Mucosa of descending colon (tissue), 3 donors: ENCODE measurements around the gene DTNA. TPM values are rescaled to one million over a fixed set of nuclear protein-coding genes. Genes with fewer than 3 reads are reported as not detected.

Experiments
- ATAC-seq: fragments of 200-7000 bp; cut with Tn5 transposase; one replicate; pipeline ENCODE4 v1.9.1; 2020; ENCODE audit warnings: mild to moderate bottlenecking, moderate library complexity
- DNase-seq, 3 donors: peaks; one replicate each; pipeline ENCODE4 v3.0.0-alpha.2; 2020
- H3K36me3 ChIP-seq: fragments of 200-600 bp; one replicate; pipeline ENCODE4 v1.8.0; 2021; ENCODE audit warnings: low read depth, mild to moderate bottlenecking
- H3K4me1 ChIP-seq: fragments of 200-600 bp; one replicate; pipeline ENCODE4 v1.8.0; 2021; ENCODE audit warnings: low read depth, mild to moderate bottlenecking
- H3K4me3 ChIP-seq: fragments of 200-600 bp; one replicate; pipeline ENCODE4 v1.8.0; 2021; ENCODE audit warnings: mild to moderate bottlenecking
- H3K9me3 ChIP-seq: fragments of 200-600 bp; one replicate; pipeline ENCODE4 v1.8.0; 2021; ENCODE audit warnings: mild to moderate bottlenecking
- CTCF ChIP-seq: fragments of 200-600 bp; IDR thresholded peaks from one replicate; pipeline ENCODE4 v1.8.0; 2022; ENCODE audit warnings: antibody characterized with exemption, mild to moderate bottlenecking
- intact Hi-C, 2 donors: fragments of 100-400 bp; cut with DNase I in 1 of 2; cut with micrococcal nuclease in 1 of 2; formaldehyde crosslinking; loops; one replicate each; pipeline versions ENCODE4 v1.11.0 to v1.11.1; 2022; cut with DNase I, micrococcal nuclease
- total RNA-seq, 3 donors: library from RNA; stranded (reverse); fragmentation: NEBNext Ultra II Directional in 2 of 3; extraction: Animal tissue kit (Norgen Biotek cat#: 25700) in 2 of 3; gene quantifications; one replicate each; pipeline versions ENCODE4 v1.2.1 to v1.2.4, GENCODE V29; 2021 to 2023
- donor health status: DM: no; HTN: no; CAD: no; lungs with moderate emphysema.
- donor health status: DM: no; HTN: no; CAD: no.
- donor health status: DM: no; HTN: yes; CAD: no.

Gene DTNA
- total RNA-seq, 3 donors from 2014 or later = 2.8 to 23.5 (median 7.4) TPM

- DNase-seq (peak in 1 of 3 donors; percentile 30), ATAC-seq (peak; percentile 21)
- no peak for TF ChIP-seq CTCF
- Histone ChIP-seq H3K36me3 (no peaks in the 10 kb centered on the region), H3K9me3 (no peaks in the 10 kb centered on the region), H3K4me3 (no peak overlapping the region), H3K4me1 (no peaks in the 10 kb centered on the region)
- intact Hi-C loops = loop anchor here in 1 of 2 donors (10.0 kb wide), 1 partner anchor 119 kb away; no protein-coding TSS in a partner anchor
Observed at GRCh38 chr18:34773961-34774766, 64.1 kb downstream of the DTNA start.

GRCh38 chr18:34775461-34775860, 65.4 kb downstream of the DTNA start:
- DNase-seq = no peak
- intact Hi-C loops = loop anchor here in 1 of 2 donors (10.0 kb wide), 1 partner anchor 121 kb away; no protein-coding TSS in a partner anchor

GRCh38 chr18:34779112-34779511, 69.0 kb downstream of the DTNA start:
- ATAC-seq (no peak), DNase-seq (no peak)
- Histone ChIP-seq H3K4me3 (no peak overlapping the region), H3K4me1 (no peaks in the 10 kb centered on the region), H3K36me3 (no peaks in the 10 kb centered on the region), H3K9me3 (no peaks in the 10 kb centered on the region)
- intact Hi-C loops = loop anchor here in 1 of 2 donors (10.0 kb wide), 1 partner anchor 124 kb away; no protein-coding TSS in a partner anchor
- no peak for TF ChIP-seq CTCF

More at GRCh38 chr18:34775461-34775860, 65.4 kb downstream of the DTNA start:
- H3K4me1 ChIP-seq = no peaks in the 10 kb centered on the region
- no peaks in the 10 kb centered on the region for H3K36me3 ChIP-seq
- no peak overlapping the region for H3K4me3 ChIP-seq
- H3K9me3 ChIP-seq = no peaks in the 10 kb centered on the region
- ATAC-seq = no peak
- TF ChIP-seq CTCF = no peak

- TF ChIP-seq CTCF = no peak
- ATAC-seq (no peak), DNase-seq (no peak)
- Histone ChIP-seq H3K36me3 (no peaks in the 10 kb centered on the region), H3K9me3 (no peaks in the 10 kb centered on the region), H3K4me3 (no peak overlapping the region), H3K4me1 (no peaks in the 10 kb centered on the region)
- intact Hi-C loops = loop anchor here in 1 of 2 donors (10.0 kb wide), 1 partner anchor 186 kb away; no protein-coding TSS in a partner anchor
Observed at GRCh38 chr18:34780856-34781255, 70.8 kb downstream of the DTNA start.

GRCh38 chr18:34783501-34783900, 73.4 kb downstream of the DTNA start:
- no peak for ATAC-seq
- DNase-seq = no peak
- intact Hi-C loops = loop anchor here in 1 of 2 donors (10.0 kb wide), 1 partner anchor 189 kb away; no protein-coding TSS in a partner anchor
- TF ChIP-seq CTCF = no peak
- no peak overlapping the region for H3K4me3 ChIP-seq
- no peaks in the 10 kb centered on the region for H3K4me1 ChIP-seq
- H3K9me3 ChIP-seq = no peaks in the 10 kb centered on the region
- no peaks in the 10 kb centered on the region for H3K36me3 ChIP-seq
